Type B pancreatic cell (in vitro differentiated cells): ENCODE data around the gene MYCBPAP. TPM values are rescaled to one million over a fixed set of nuclear protein-coding genes. Genes with fewer than 3 reads are reported as not detected.

Experiments
- DNase-seq: peaks from one replicate; pipeline ENCODE4 v3.0.0; 2021; ENCODE audit warnings: mixed read lengths; ENCODE audit not compliant: unreplicated experiment; ENCODE audit errors: extremely low spot score
- H3K27ac Mint-ChIP-seq: 2 replicates; pipeline ENCODE4 v1.8.0; 2021; ENCODE audit warnings: mild to moderate bottlenecking, mixed read lengths
- H3K27me3 Mint-ChIP-seq: 2 replicates; pipeline ENCODE4 v1.8.0; 2021; ENCODE audit warnings: mixed read lengths
- H3K36me3 Mint-ChIP-seq: 2 replicates; pipeline ENCODE4 v1.8.0; 2021; ENCODE audit warnings: mixed read lengths
- H3K4me1 Mint-ChIP-seq: one replicate; pipeline ENCODE4 v1.8.0; 2021; ENCODE audit warnings: mixed read lengths; ENCODE audit not compliant: unreplicated experiment
- H3K4me3 Mint-ChIP-seq: 2 replicates; pipeline ENCODE4 v1.8.0; 2021; ENCODE audit warnings: mild to moderate bottlenecking, mixed read lengths
- H3K9me3 Mint-ChIP-seq: 2 replicates; pipeline ENCODE4 v1.8.0; 2021; ENCODE audit warnings: mixed read lengths
- CTCF ChIP-seq: fragments of 200-600 bp; sonication (generic); conservative IDR thresholded peaks from 2 replicates; pipeline ENCODE4 v1.5.0; 2021; ENCODE audit warnings: antibody characterized with exemption, mild to moderate bottlenecking
- total RNA-seq: library from RNA; stranded (reverse); gene quantifications from 2 replicates; pipeline ENCODE4 v1.2.1, GENCODE V29; 2021; ENCODE audit warnings: low replicate concordance

MYCBPAP gene
- total RNA-seq, 1 donor from 2014 or later, result 4.1 TPM

- peaks cover 18% of the 10 kb centered on the region for H3K4me1 Mint-ChIP-seq
- DNase-seq, result no peak
- H3K36me3 Mint-ChIP-seq, result peaks cover 7% of the 10 kb centered on the region
- TF ChIP-seq CTCF, result no peak
- H3K27ac Mint-ChIP-seq, result no peak overlapping the region
- H3K27me3 Mint-ChIP-seq, result peaks cover 5% of the 10 kb centered on the region
- H3K4me3 Mint-ChIP-seq, result no peak overlapping the region
- H3K9me3 Mint-ChIP-seq, result no peaks in the 10 kb centered on the region
These were observed 69.9 kb downstream of the MYCBPAP start for GRCh38 chr17:50578173-50578572.

GRCh38 chr17:50579399-50579798 is 71.2 kb downstream of the MYCBPAP start:
- Mint-ChIP-seq H3K36me3 (peaks cover 7% of the 10 kb centered on the region), H3K27ac (no peak overlapping the region), H3K4me1 (peaks cover 26% of the 10 kb centered on the region), H3K27me3 (peaks cover 13% of the 10 kb centered on the region), H3K9me3 (no peaks in the 10 kb centered on the region), H3K4me3 (no peak overlapping the region)
- TF ChIP-seq CTCF, result no peak
- DNase-seq, result no peak

GRCh38 chr17:50580646-50581045 is 72.4 kb downstream of the MYCBPAP start:
- no peak for TF ChIP-seq CTCF
- Mint-ChIP-seq H3K36me3 (peaks cover 7% of the 10 kb centered on the region), H3K4me1 (peaks cover 35% of the 10 kb centered on the region), H3K9me3 (no peaks in the 10 kb centered on the region), H3K27me3 (peaks cover 13% of the 10 kb centered on the region), H3K27ac (no peak overlapping the region), H3K4me3 (no peak overlapping the region)
- DNase-seq, result no peak

Other genes with a start within 250 kb of the MYCBPAP start
- gene TMEM92, start 234.0 kb upstream of the MYCBPAP start, total RNA-seq, result 1.6 and 1.8 TPM in 2 replicates
- gene XYLT2, start 162.3 kb upstream of the MYCBPAP start, total RNA-seq, result 23.5 and 38.8 TPM in 2 replicates
- 66.6 and 76.9 TPM in 2 replicates for gene MRPL27, start 135.3 kb upstream of the MYCBPAP start, total RNA-seq
- gene EME1, start 135.2 kb upstream of the MYCBPAP start, total RNA-seq, result 6.2 and 18.7 TPM in 2 replicates
- 75.3 and 104 TPM in 2 replicates for gene LRRC59, start 110.9 kb upstream of the MYCBPAP start, total RNA-seq
- gene ACSF2, start 82.2 kb upstream of the MYCBPAP start, total RNA-seq, result 57.3 and 75.0 TPM in 2 replicates
- gene CHAD, start 39.6 kb upstream of the MYCBPAP start, total RNA-seq, result not detected in 2 replicates
- 26.6 and 40.7 TPM in 2 replicates for gene RSAD1, start 29.6 kb upstream of the MYCBPAP start, total RNA-seq
- gene EPN3, start 24.3 kb downstream of the MYCBPAP start, total RNA-seq, result 41.7 and 72.1 TPM in 2 replicates
- 40.3 and 51.3 TPM in 2 replicates for gene SPATA20, start 38.7 kb downstream of the MYCBPAP start, total RNA-seq
- 1.9 and 27.8 TPM in 2 replicates for gene CACNA1G, start 52.3 kb downstream of the MYCBPAP start, total RNA-seq
- gene ABCC3, start 126.4 kb downstream of the MYCBPAP start, total RNA-seq, result 10.6 and 13.3 TPM in 2 replicates
- gene ANKRD40, start 199.5 kb downstream of the MYCBPAP start, total RNA-seq, result 21.0 and 38.4 TPM in 2 replicates
- gene LUC7L3, start 211.2 kb downstream of the MYCBPAP start, total RNA-seq, result 83.4 and 157 TPM in 2 replicates